Omental fat pad (tissue), 4 donors: ENCODE data around the gene DOCK9. TPM values are rescaled to one million over a fixed set of nuclear protein-coding genes. Genes with fewer than 3 reads are reported as not detected.

ENCODE experiments used
- ATAC-seq: fragments of 150-250 bp; one replicate; pipeline ENCODE4 v1.9.1; 2016; ENCODE audit warnings: mild to moderate bottlenecking, moderate library complexity; ENCODE audit not compliant: low FRiP score
- DNase-seq: peaks from one replicate; pipeline ENCODE4 v3.0.0-alpha.2; 2019; ENCODE audit warnings: low spot score
- CTCF ChIP-seq, 3 donors: fragments of 450-650 bp; IDR thresholded peaks; one replicate each; pipeline ENCODE4 v1.5.1; 2016 to 2017; ENCODE audit warnings: antibody characterized with exemption in 3 of 3, mild to moderate bottlenecking in 3 of 3, moderate library complexity in 2 of 3
- total RNA-seq, 4 donors: library from RNA; depleted of rRNA; stranded (reverse); fragments of >200 nt; gene quantifications; one replicate each; pipeline ENCODE4 v1.1.0, GENCODE V29; 2016

The DOCK9 gene
- total RNA-seq, 4 donors from 2014 or later: 94.4 to 364 (median 145) TPM

- no peak for DNase-seq
- no peak for ATAC-seq
- no peak for TF ChIP-seq CTCF (IDR thresholded peaks at IDR 0.05)
Measured at GRCh38 chr13:98784666-98785065, 193.2 kb downstream of the DOCK9 start.

GRCh38 chr13:98783856-98784478 is 193.9 kb downstream of the DOCK9 start:
- no peak for ATAC-seq

GRCh38 chr13:98782654-98783053 is 195.2 kb downstream of the DOCK9 start:
- ATAC-seq: no peak
- no peak for DNase-seq

More at GRCh38 chr13:98783856-98784478, 193.9 kb downstream of the DOCK9 start:
- no peak for TF ChIP-seq CTCF (IDR thresholded peaks at IDR 0.05)
- DNase-seq: no peak

GRCh38 chr13:98781905-98782304 is 196.0 kb downstream of the DOCK9 start:
- TF ChIP-seq CTCF (IDR thresholded peaks at IDR 0.05): no peak
- ATAC-seq: no peak

More at GRCh38 chr13:98782654-98783053, 195.2 kb downstream of the DOCK9 start:
- TF ChIP-seq CTCF (IDR thresholded peaks at IDR 0.05): no peak

GRCh38 chr13:98781470-98781869 is 196.4 kb downstream of the DOCK9 start:
- DNase-seq (no peak), ATAC-seq (no peak)
- no peak for TF ChIP-seq CTCF (IDR thresholded peaks at IDR 0.05)

More at GRCh38 chr13:98781905-98782304, 196.0 kb downstream of the DOCK9 start:
- no peak for DNase-seq

GRCh38 chr13:98781045-98781444 is 196.8 kb downstream of the DOCK9 start:
- TF ChIP-seq CTCF (IDR thresholded peaks at IDR 0.05): no peak
- no peak for DNase-seq
- no peak for ATAC-seq

GRCh38 chr13:98780451-98780850 is 197.4 kb downstream of the DOCK9 start:
- DNase-seq: no peak
- ATAC-seq: no peak
- TF ChIP-seq CTCF (IDR thresholded peaks at IDR 0.05): no peak
